ENCODE data around the gene CPED1.

GRCh38 chr7:121301446-121302213 lies 313.1 kb downstream of the CPED1 start:
- TF ChIP-seq, protein P1, sequence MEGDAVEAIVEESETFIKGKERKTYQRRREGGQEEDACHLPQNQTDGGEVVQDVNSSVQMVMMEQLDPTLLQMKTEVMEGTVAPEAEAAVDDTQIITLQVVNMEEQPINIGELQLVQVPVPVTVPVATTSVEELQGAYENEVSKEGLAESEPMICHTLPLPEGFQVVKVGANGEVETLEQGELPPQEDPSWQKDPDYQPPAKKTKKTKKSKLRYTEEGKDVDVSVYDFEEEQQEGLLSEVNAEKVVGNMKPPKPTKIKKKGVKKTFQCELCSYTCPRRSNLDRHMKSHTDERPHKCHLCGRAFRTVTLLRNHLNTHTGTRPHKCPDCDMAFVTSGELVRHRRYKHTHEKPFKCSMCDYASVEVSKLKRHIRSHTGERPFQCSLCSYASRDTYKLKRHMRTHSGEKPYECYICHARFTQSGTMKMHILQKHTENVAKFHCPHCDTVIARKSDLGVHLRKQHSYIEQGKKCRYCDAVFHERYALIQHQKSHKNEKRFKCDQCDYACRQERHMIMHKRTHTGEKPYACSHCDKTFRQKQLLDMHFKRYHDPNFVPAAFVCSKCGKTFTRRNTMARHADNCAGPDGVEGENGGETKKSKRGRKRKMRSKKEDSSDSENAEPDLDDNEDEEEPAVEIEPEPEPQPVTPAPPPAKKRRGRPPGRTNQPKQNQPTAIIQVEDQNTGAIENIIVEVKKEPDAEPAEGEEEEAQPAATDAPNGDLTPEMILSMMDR (IDR thresholded peaks at IDR 0.05), result no peak
- TF ChIP-seq, protein P2, sequence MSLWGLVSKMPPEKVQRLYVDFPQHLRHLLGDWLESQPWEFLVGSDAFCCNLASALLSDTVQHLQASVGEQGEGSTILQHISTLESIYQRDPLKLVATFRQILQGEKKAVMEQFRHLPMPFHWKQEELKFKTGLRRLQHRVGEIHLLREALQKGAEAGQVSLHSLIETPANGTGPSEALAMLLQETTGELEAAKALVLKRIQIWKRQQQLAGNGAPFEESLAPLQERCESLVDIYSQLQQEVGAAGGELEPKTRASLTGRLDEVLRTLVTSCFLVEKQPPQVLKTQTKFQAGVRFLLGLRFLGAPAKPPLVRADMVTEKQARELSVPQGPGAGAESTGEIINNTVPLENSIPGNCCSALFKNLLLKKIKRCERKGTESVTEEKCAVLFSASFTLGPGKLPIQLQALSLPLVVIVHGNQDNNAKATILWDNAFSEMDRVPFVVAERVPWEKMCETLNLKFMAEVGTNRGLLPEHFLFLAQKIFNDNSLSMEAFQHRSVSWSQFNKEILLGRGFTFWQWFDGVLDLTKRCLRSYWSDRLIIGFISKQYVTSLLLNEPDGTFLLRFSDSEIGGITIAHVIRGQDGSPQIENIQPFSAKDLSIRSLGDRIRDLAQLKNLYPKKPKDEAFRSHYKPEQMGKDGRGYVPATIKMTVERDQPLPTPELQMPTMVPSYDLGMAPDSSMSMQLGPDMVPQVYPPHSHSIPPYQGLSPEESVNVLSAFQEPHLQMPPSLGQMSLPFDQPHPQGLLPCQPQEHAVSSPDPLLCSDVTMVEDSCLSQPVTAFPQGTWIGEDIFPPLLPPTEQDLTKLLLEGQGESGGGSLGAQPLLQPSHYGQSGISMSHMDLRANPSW (CRISPR knock-in tag; conservative IDR thresholded peaks at IDR 0.05; ENCODE audit: low read depth), result no peak
- TF ChIP-seq MXD4 (CRISPR knock-in tag; IDR thresholded peaks at IDR 0.05; ENCODE audit: borderline replicate concordance) (no peak), ZNF232 (CRISPR knock-in tag; IDR thresholded peaks at IDR 0.05) (no peak), JUN (CRISPR knock-in tag; IDR thresholded peaks at IDR 0.05) (no peak), NFYB (CRISPR knock-in tag; conservative IDR thresholded peaks at IDR 0.05; ENCODE audit: low read depth) (no peak), FOXP1 (CRISPR knock-in tag; IDR thresholded peaks at IDR 0.05; ENCODE audit: borderline replicate concordance) (no peak), AFF4 (CRISPR knock-in tag; IDR thresholded peaks at IDR 0.05; ENCODE audit: borderline replicate concordance) (no peak)

Measured in WTC11 (cell line).